Nephron (organoid): ENCODE data around the gene TPCN2.

Experiments
- H3K27ac Mint-ChIP-seq, 3 experiments: 2 replicates each; pipeline ENCODE4 v1.8.0; 2020; ENCODE audit warnings: mixed read lengths in 3 of 3, mild to moderate bottlenecking in 2 of 3, moderate library complexity in 1 of 3
- H3K27me3 Mint-ChIP-seq: 2 replicates; pipeline ENCODE4 v1.8.0; 2021; ENCODE audit warnings: low read depth, mild to moderate bottlenecking, moderate library complexity, mixed read lengths
- H3K36me3 Mint-ChIP-seq: 2 replicates; pipeline ENCODE4 v1.8.0; 2020; ENCODE audit warnings: low read depth, mixed read lengths
- H3K4me1 Mint-ChIP-seq: 2 replicates; pipeline ENCODE4 v1.8.0; 2020; ENCODE audit warnings: mixed read lengths
- H3K4me3 Mint-ChIP-seq, 3 experiments: 2 replicates each; pipeline ENCODE4 v1.8.0; 2020; ENCODE audit warnings: mild to moderate bottlenecking in 3 of 3, mixed read lengths in 3 of 3, moderate library complexity in 2 of 3
- H3K9me3 Mint-ChIP-seq: 2 replicates; pipeline ENCODE4 v1.8.0; 2020; ENCODE audit warnings: mixed read lengths
- TF ChIP-seq, protein P1 (sequence below), 3 experiments: fragments of 200-600 bp; sonication (generic); IDR thresholded peaks; one replicate each; pipeline ENCODE4 v1.5.0; 2021; ENCODE audit warnings: antibody characterized with exemption in 3 of 3; ENCODE audit not compliant: unreplicated experiment in 3 of 3

Gene TPCN2

DNA sequence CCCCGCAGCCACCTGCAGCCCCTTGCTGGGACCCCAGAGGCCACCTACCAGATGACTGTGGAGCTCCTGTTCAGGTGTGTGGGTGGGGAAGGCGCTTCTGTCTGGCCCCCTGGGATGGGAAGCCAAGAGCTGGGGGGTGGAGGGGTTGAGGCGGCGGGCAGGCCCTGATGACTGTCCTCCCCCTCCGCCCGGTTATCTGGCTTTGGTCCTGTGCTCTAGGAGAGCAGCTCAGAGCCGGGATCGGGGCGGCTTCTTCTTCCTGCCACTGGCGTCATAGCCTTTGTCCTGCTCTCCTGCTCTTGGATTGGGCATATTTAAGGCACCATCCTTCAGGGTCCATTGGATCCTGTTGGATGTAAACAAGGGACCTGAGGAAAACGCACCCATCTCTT lies 38.4 kb downstream of the TPCN2 start:
- no peaks in the 10 kb centered on the region for H3K27me3 Mint-ChIP-seq

DNA sequence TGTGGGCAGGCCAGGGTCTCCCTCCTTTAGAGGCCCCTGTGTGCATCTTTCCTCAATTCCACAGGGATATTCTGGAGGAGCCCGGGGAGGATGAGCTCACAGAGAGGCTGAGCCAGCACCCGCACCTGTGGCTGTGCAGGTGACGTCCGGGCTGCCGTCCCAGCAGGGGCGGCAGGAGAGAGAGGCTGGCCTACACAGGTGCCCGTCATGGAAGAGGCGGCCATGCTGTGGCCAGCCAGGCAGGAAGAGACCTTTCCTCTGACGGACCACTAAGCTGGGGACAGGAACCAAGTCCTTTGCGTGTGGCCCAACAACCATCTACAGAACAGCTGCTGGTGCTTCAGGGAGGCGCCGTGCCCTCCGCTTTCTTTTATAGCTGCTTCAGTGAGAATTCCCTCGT lies 39.1 kb downstream of the TPCN2 start:
- Mint-ChIP-seq H3K4me1 (peaks cover 4% of the 10 kb centered on the region), H3K9me3 (no peaks in the 10 kb centered on the region), H3K36me3 (peaks cover 25% of the 10 kb centered on the region), H3K27ac (no peak overlapping the region), H3K27me3 (no peaks in the 10 kb centered on the region), H3K4me3 (no peak overlapping the region)
- TF ChIP-seq, protein P1, sequence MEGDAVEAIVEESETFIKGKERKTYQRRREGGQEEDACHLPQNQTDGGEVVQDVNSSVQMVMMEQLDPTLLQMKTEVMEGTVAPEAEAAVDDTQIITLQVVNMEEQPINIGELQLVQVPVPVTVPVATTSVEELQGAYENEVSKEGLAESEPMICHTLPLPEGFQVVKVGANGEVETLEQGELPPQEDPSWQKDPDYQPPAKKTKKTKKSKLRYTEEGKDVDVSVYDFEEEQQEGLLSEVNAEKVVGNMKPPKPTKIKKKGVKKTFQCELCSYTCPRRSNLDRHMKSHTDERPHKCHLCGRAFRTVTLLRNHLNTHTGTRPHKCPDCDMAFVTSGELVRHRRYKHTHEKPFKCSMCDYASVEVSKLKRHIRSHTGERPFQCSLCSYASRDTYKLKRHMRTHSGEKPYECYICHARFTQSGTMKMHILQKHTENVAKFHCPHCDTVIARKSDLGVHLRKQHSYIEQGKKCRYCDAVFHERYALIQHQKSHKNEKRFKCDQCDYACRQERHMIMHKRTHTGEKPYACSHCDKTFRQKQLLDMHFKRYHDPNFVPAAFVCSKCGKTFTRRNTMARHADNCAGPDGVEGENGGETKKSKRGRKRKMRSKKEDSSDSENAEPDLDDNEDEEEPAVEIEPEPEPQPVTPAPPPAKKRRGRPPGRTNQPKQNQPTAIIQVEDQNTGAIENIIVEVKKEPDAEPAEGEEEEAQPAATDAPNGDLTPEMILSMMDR (IDR thresholded peaks at IDR 0.05; ENCODE audit: unreplicated experiment in 3 of 3), result no peak

More for the DNA sequence above, 38.4 kb downstream of the TPCN2 start:
- TF ChIP-seq, protein P1 (IDR thresholded peaks at IDR 0.05; ENCODE audit: unreplicated experiment in 3 of 3), result no peak
- no peak overlapping the region for H3K4me3 Mint-ChIP-seq
- peaks cover 21% of the 10 kb centered on the region for H3K36me3 Mint-ChIP-seq
- H3K27ac Mint-ChIP-seq, result no peak overlapping the region
- no peaks in the 10 kb centered on the region for H3K9me3 Mint-ChIP-seq
- H3K4me1 Mint-ChIP-seq, result peaks cover 4% of the 10 kb centered on the region

DNA sequence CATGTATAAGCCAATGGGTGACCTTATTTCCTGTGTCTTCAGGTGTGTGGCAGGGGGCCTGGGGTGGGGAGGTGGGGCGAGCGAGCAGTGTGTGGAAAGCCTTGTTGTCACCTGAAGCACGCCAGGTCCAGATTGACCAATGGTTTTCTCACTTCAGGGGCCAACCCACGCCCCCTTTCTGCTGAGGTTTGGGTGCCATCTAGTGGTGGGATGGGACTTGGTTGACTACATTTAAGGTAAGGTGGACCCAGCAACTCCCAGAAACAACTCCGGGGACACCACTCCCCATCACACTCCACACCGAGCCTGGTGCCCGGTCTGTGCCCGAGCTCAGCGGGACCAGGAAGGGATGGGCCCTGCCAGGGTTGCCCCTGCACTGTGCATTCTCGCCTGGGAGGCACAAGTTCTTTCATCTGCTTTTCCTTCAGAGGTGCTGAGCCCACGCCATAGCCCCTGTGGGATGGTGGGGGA lies 40.0 kb downstream of the TPCN2 start:
- Mint-ChIP-seq H3K9me3 (no peaks in the 10 kb centered on the region), H3K4me3 (no peak overlapping the region), H3K36me3 (peaks cover 27% of the 10 kb centered on the region), H3K27ac (no peak overlapping the region), H3K4me1 (peaks cover 7% of the 10 kb centered on the region), H3K27me3 (no peaks in the 10 kb centered on the region)
- TF ChIP-seq, protein P1 (IDR thresholded peaks at IDR 0.05; ENCODE audit: unreplicated experiment in 3 of 3), result peak; percentile 66 to 72 (median 68)

DNA sequence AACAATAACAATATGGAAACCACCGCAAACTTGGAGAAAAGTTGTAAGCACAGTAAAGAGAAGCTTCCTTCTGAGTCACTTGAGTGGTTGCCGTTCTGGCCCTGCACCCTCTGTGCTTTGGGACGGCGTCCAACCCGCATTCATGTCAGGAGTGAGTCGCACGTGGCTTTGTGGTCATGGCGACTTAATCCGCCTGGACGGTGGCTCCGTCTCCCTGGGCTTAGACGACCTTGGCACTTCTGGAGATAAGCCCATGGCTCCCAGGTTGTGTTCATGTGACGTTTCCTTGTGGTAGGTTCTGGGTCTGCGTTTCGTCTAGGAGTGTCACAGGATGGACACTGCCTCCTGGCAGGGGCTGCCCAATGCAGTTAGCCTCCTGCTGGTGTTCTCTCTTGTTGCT lies 40.5 kb downstream of the TPCN2 start:
- H3K9me3 Mint-ChIP-seq, result no peaks in the 10 kb centered on the region
- no peak overlapping the region for H3K27ac Mint-ChIP-seq

DNA sequence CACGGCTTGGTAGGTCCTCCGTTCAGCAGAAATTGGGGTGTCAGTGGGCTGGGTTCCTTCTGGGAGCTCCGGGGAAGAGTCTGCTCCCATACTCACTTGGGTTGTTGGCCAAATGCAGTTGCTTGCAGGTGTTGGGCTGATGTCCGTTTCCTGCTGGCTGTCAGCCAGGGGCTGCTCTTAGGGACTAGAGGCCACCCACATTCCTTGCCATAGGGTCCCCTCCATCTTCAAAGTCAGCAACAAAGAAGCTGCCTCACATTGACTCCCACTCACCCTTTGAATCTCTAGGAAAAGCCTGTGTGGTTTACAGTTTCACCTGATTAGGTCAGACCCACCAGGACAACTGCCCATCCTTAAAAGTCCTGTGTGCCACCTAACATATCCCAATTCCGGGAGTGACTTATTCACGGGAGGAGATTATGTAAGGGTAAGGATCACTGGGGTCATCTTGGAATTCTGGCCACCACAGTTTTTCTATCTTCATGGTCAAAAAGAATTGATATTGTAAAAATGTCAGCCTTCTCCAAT lies 43.0 kb downstream of the TPCN2 start:
- Mint-ChIP-seq H3K27me3 (no peaks in the 10 kb centered on the region), H3K36me3 (peaks cover 27% of the 10 kb centered on the region), H3K4me1 (peaks cover 6% of the 10 kb centered on the region), H3K9me3 (no peaks in the 10 kb centered on the region), H3K4me3 (no peak overlapping the region), H3K27ac (no peak overlapping the region)
- TF ChIP-seq, protein P1 (IDR thresholded peaks at IDR 0.05; ENCODE audit: unreplicated experiment in 3 of 3), result no peak

More for the DNA sequence above, 40.5 kb downstream of the TPCN2 start:
- TF ChIP-seq, protein P1 (IDR thresholded peaks at IDR 0.05; ENCODE audit: unreplicated experiment in 3 of 3), result no peak
- H3K36me3 Mint-ChIP-seq, result peaks cover 27% of the 10 kb centered on the region
- H3K27me3 Mint-ChIP-seq, result no peaks in the 10 kb centered on the region
- no peak overlapping the region for H3K4me3 Mint-ChIP-seq
- peaks cover 10% of the 10 kb centered on the region for H3K4me1 Mint-ChIP-seq

DNA sequence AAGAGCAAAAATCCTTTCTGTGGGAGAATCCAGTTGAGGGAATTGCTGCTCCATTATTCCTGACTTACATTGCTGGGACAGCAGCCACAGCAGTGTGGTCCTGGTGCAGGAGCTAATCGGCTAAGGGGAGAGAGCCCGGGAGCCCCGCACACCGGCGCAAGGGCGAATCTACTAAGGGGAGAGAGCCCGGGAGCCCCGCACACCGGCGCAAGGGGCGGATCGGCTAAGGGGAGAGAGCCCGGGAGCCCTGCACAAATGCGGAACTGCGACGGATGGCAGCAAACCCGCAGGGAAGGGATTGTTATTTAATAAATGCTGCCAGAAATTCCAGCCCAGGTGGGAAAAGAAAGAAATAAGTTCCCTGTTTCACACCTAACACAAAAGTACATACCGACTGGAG lies 43.5 kb downstream of the TPCN2 start:
- Mint-ChIP-seq H3K4me3 (no peak overlapping the region), H3K27ac (no peak overlapping the region), H3K4me1 (peaks cover 6% of the 10 kb centered on the region), H3K9me3 (no peaks in the 10 kb centered on the region), H3K27me3 (no peaks in the 10 kb centered on the region), H3K36me3 (peaks cover 27% of the 10 kb centered on the region)
- TF ChIP-seq, protein P1 (IDR thresholded peaks at IDR 0.05; ENCODE audit: unreplicated experiment in 3 of 3), result no peak
